Measurements from ENCODE around the gene SPPL2B. TPM values are rescaled to one million over a fixed set of nuclear protein-coding genes. Genes with fewer than 3 reads are reported as not detected.

Gene SPPL2B
- polyA plus RNA-seq, 1 donor from 2014 or later = 20.8 TPM

DNA sequence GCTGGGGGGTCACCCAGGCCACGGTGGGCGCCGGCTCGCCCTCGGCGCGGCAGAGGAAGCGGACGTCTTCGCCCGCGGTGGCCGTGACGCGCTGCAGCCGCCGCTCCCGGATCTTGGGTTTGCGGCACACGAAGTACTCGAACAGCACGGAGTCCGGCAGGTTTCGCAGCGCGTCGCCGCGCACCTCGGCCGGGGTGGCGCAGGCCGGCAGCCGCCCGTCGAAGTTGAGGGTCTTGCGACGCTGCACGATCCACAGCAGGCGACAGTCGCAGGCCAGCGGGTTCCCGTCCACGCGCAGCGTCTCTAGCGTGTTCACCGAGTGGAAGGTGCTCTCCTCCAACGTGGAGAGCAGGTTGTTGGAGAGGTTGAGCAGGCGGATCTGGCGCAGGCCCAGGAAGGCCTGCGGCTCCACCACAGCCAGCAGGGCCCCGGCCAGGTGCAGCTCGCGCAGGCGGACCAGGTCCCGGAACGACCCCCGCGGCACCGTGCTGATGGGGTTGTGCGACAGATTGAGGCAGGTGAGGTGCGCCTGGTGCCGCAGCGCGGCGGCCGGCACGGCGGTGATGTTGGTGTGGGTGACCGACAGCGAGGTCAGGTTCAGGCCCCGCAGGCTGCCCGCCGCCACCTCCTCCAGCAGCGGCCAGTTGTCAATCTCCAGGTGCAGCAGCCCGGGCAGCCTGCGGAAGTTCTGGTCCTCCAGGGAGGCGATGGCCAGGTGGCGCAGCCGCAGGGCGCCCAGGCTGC lies 37.9 kb upstream of the SPPL2B start:
- peak overlapping the region; percentile 87 to 90 (median 89) for H3K4me3 Mint-ChIP-seq
- peaks cover 5% of the 10 kb centered on the region for H3K36me3 Mint-ChIP-seq
- H3K27me3 Mint-ChIP-seq = peaks cover 3% of the 10 kb centered on the region
- H3K9me3 Mint-ChIP-seq = no peaks in the 10 kb centered on the region
- peaks cover 24 to 32% (median 28%) of the 10 kb centered on the region in 3 donors for H3K4me1 Mint-ChIP-seq
- peak overlapping the region in 2 of 3 donors; percentile 84 to 92 for H3K27ac Mint-ChIP-seq

- H3K4me1 Mint-ChIP-seq = peaks cover 24 to 32% (median 31%) of the 10 kb centered on the region in 3 donors
These were observed 37.2 kb upstream of the SPPL2B start for GRCh38 chr19:2291185-2291751.

GRCh38 chr19:2294687-2295335 lies 33.7 kb upstream of the SPPL2B start:
- Mint-ChIP-seq H3K27me3 (no peaks in the 10 kb centered on the region), H3K9me3 (no peaks in the 10 kb centered on the region), H3K4me3 (peak overlapping the region in 2 of 4 donors; percentile 76 to 80), H3K36me3 (peaks cover 5% of the 10 kb centered on the region), H3K27ac (peak overlapping the region; percentile 82 to 91 (median 90)), H3K4me1 (peaks cover 11 to 16% (median 16%) of the 10 kb centered on the region in 3 donors)

More at GRCh38 chr19:2291185-2291751, 37.2 kb upstream of the SPPL2B start:
- H3K27ac Mint-ChIP-seq = peak overlapping the region in 2 of 3 donors; percentile 84 to 92
- H3K9me3 Mint-ChIP-seq = no peaks in the 10 kb centered on the region
- peaks cover 6% of the 10 kb centered on the region for H3K36me3 Mint-ChIP-seq
- H3K4me3 Mint-ChIP-seq = peak overlapping the region; percentile 87 to 90 (median 89)
- H3K27me3 Mint-ChIP-seq = peaks cover 3% of the 10 kb centered on the region

- peak overlapping the region in 2 of 3 donors; percentile 74 to 88 for H3K27ac Mint-ChIP-seq
- no peaks in the 10 kb centered on the region for H3K27me3 Mint-ChIP-seq
- H3K9me3 Mint-ChIP-seq = no peaks in the 10 kb centered on the region
- H3K4me3 Mint-ChIP-seq = no peak overlapping the region
- H3K4me1 Mint-ChIP-seq = peaks cover 10 to 21% (median 17%) of the 10 kb centered on the region in 3 donors
- H3K36me3 Mint-ChIP-seq = peaks cover 5% of the 10 kb centered on the region
These were observed 32.3 kb upstream of the SPPL2B start for GRCh38 chr19:2296141-2296540.

DNA sequence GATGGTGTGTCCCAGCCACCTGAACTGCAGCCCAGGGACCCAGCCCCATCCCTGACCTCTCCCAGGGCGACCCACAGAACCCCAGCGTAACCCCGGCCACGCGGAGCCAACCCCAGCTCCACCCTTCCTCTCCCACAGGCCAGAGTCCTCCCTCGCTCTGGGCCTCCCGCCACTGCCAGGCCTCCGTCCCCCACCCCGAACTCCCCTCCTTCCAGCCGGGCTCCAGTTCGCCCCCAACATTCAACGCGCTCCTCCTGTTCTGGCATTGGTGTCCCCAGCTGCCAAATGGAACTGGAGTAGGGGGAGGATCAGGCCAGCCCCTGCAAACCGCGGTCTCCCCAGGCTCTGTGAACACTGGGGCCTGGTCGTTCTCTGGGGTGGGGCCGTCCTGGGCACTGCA lies 28.0 kb upstream of the SPPL2B start:
- Mint-ChIP-seq H3K36me3 (peaks cover 3% of the 10 kb centered on the region), H3K4me3 (peak overlapping the region in 2 of 4 donors; percentile 51 to 63), H3K27me3 (peaks cover 2% of the 10 kb centered on the region), H3K4me1 (peaks cover 9 to 26% (median 12%) of the 10 kb centered on the region in 3 donors), H3K27ac (peak overlapping the region in 2 of 3 donors; percentile 85 to 87), H3K9me3 (no peaks in the 10 kb centered on the region)

DNA sequence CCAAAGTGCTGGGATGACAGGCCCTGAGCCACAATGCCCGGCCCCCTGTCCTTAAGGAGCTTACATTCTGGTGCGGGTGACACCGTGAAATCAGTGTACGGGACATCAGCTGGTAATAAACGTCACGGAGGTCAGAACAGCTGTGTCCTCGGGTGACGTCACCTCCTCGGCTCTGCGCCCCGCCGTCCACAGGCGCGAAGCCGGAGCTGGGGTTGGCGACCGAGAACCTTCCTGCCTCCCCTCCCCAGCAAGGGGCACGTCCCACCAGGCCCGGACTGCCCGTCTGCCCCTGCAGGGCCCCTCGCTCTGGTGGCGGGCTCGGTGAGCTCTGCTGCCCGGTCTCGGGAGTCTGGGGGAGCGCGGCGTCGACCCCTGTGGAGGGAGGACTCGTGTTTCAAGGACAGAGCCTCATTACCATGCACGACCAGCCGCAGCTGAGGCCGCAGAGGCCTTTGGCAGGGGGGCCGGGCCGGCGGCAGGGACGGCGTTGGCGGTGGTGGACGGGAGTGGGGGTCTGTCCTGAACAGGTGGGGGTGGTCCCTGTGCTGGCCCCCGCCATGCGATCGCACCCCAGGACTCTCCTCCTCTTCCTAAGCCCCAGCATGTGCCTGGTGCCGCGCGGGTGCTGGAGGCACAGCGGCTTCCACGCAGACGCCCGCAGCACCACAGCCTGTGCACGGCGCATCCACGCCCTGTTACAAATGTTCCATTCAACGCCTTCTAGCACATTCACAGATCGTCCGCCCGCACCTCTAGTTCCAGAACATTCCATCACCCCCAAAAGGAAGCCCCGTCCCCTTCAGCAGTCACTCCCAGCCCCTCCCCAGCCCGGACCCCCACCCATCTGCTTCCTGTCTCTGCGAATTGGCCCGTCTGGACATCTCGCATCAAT lies 25.9 kb upstream of the SPPL2B start:
- Mint-ChIP-seq H3K36me3 (peaks cover 2% of the 10 kb centered on the region), H3K27ac (peak overlapping the region; percentile 87 to 94 (median 93)), H3K9me3 (no peaks in the 10 kb centered on the region), H3K27me3 (peaks cover 5% of the 10 kb centered on the region), H3K4me1 (peaks cover 11 to 24% (median 12%) of the 10 kb centered on the region in 3 donors), H3K4me3 (peak overlapping the region; percentile 78 to 95 (median 82))

DNA sequence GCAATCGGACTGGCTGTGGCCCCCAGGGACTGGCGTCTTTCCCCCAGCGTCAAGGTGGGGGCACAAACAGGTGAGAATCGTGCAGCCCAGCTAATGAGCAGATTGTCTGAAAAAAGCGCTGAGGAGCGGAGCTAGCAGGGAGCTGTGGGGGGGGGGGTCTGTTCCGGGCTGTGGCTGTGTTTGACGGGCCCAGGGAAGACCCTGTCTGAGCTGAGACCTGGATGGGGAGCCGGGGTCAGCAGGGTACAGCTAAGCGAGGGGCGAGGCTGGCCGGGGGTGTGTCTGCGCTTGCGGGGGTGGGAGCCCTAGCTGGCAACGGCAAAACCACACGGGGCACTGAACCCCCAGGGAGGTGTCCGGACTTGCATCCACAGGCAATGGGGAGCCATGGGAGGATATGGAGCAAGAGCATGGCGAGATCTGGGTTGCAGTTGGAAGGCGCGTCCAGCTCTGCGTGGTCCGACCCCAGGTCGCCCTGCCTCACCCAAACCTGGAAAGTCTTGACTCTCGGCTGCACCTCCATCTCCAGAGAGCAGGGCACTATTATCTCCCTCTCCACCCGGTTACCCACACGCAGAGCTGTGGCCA lies 25.2 kb upstream of the SPPL2B start:
- H3K27ac Mint-ChIP-seq = peak overlapping the region; percentile 87 to 94 (median 93)
- peaks cover 12 to 24% (median 12%) of the 10 kb centered on the region in 3 donors for H3K4me1 Mint-ChIP-seq
- H3K27me3 Mint-ChIP-seq = peaks cover 5% of the 10 kb centered on the region
- peaks cover 2% of the 10 kb centered on the region for H3K36me3 Mint-ChIP-seq
- peak overlapping the region; percentile 78 to 95 (median 82) for H3K4me3 Mint-ChIP-seq
- no peaks in the 10 kb centered on the region for H3K9me3 Mint-ChIP-seq

GRCh38 chr19:2305452-2306280 lies 22.8 kb upstream of the SPPL2B start:
- no peaks in the 10 kb centered on the region for H3K9me3 Mint-ChIP-seq
- peak overlapping the region in 3 of 4 donors; percentile 28 to 84 (median 82) for H3K4me3 Mint-ChIP-seq
- peak overlapping the region; percentile 69 to 90 (median 85) for H3K27ac Mint-ChIP-seq
- H3K27me3 Mint-ChIP-seq = peaks cover 12% of the 10 kb centered on the region
- peaks cover 2% of the 10 kb centered on the region for H3K36me3 Mint-ChIP-seq
- peaks cover 12 to 26% (median 18%) of the 10 kb centered on the region in 3 donors for H3K4me1 Mint-ChIP-seq

DNA sequence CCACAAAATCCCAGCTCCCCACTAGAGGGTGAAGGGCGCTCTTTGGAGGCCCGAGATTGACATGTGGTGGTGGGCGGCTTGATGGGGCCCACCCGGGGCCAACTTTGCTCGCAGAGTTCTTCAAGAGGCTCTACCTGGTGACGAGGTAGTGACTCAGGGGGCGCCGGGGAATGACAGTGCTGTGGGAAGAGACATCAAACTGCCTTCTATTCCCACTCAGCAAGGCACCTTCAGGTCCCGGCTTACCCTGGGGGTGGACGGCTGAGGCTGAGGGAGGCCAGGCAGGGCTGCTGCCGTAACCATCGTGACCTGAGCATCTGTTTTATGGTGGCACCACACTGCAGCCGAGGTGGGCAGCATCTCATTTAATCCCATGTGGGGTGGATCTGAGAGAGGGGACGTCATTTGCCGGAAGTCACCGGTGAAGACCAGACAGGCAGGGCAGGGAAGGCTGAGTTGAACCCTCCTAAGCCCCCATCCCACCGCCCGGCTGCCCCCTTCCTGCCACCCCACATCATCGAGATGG lies 22.1 kb upstream of the SPPL2B start:
- peaks cover 12% of the 10 kb centered on the region for H3K27me3 Mint-ChIP-seq
- no peaks in the 10 kb centered on the region for H3K9me3 Mint-ChIP-seq
- peaks cover 2% of the 10 kb centered on the region for H3K36me3 Mint-ChIP-seq
- H3K27ac Mint-ChIP-seq = peak overlapping the region in 2 of 3 donors; percentile 85 to 90
- H3K4me1 Mint-ChIP-seq = peaks cover 12 to 23% (median 16%) of the 10 kb centered on the region in 3 donors
- H3K4me3 Mint-ChIP-seq = peak overlapping the region in 3 of 4 donors; percentile 57 to 84 (median 82)

DNA sequence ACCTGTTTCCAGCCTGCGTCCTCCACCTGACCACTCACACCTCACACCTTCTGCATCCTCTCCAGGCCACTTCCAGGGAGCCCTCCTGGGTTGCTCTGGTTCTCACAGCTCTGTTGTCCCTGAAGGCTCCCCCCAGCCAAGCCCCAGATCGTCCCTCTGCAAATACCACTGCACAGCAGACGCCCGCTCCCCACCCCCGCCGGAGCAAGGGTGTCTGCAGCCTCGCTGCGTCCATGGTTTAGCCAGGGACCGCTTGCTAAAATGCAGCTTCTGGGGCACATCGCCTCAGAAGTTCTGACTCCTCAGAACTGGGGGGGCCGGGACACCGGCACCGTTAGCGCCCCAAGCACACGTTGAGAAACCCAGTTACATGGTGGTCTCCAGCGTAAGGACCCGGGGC lies 21.5 kb upstream of the SPPL2B start:
- Mint-ChIP-seq H3K4me1 (peaks cover 12 to 20% (median 13%) of the 10 kb centered on the region in 3 donors), H3K4me3 (peak overlapping the region; percentile 40 to 84 (median 48)), H3K36me3 (peaks cover 2% of the 10 kb centered on the region), H3K27ac (peak overlapping the region in 2 of 3 donors; percentile 48 to 85), H3K27me3 (peaks cover 12% of the 10 kb centered on the region), H3K9me3 (no peaks in the 10 kb centered on the region)

DNA sequence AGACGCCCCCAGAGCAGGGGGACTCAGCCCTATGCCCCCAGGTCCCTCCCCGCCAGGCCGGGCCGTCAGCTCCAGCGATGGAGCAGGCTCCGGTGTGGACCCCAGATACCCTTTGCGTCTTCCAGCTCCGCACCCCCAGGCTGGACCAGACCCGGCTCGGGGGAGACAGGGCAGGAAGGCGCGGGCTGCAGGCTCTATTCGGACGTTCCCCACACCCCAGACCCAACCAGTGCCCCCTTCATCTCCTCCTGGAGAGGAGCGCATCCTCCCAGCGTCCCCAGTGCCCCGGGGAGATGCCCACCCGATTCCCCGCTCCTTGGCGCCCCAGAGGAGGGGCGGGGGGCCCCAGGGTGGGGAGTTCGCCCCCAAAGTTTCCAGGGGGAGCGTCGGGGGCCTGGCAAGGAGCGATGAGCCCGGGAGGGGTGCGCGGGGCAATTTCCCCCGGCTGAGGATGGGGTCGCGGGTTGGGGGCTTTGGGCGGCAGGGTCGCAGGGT lies 20.9 kb upstream of the SPPL2B start:
- peak overlapping the region in 2 of 4 donors; percentile 22 to 44 for H3K4me3 Mint-ChIP-seq
- H3K36me3 Mint-ChIP-seq = peaks cover 2% of the 10 kb centered on the region
- H3K4me1 Mint-ChIP-seq = peaks cover 12 to 20% (median 13%) of the 10 kb centered on the region in 3 donors
- peaks cover 12% of the 10 kb centered on the region for H3K27me3 Mint-ChIP-seq
- H3K27ac Mint-ChIP-seq = peak overlapping the region in 1 of 3 donors; percentile 85
- H3K9me3 Mint-ChIP-seq = no peaks in the 10 kb centered on the region

DNA sequence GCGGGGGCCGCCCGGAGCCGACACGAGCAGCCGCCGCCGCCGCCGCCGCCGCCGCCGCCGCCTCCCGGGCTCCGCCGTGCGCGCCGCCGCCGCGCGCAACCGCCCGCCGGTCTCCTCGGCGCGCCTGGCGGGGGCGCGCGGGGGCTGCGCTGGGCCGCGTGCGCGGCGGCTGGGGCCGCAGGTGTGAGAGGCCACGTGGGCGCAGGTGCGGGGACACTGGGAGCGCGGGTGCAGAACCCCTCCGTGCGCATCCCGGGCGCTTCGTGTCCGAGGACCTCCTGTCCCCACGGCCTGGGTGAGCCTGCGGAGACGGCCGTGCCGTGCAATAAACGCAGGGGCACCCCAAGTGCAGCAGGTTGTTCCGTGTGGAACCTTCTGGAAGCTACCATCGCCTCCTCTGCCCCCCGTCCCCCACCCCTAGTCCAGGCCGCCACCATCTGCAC lies 20.3 kb upstream of the SPPL2B start, which contains the start of gene LINGO3:
Gene LINGO3 (minus strand): TSS at position 41 of the 443 bp plus-strand sequence. CDS start 16,378 bp downstream, outside the sequence.
- H3K27ac Mint-ChIP-seq = peak within 1 kb of the TSS; percentile 48 to 85 (median 71)
- H3K36me3 Mint-ChIP-seq = no peaks in the 10 kb centered on the region

More for the DNA sequence above, 20.3 kb upstream of the SPPL2B start, which contains the start of gene LINGO3:
- Mint-ChIP-seq H3K4me1 (peaks cover 6 to 17% (median 12%) of the 10 kb centered on the region in 3 donors), H3K4me3 (peak within 1 kb of the TSS; percentile 58 to 93 (median 85)), H3K27me3 (peaks cover 16% of the 10 kb centered on the region), H3K9me3 (no peaks in the 10 kb centered on the region)
